A172 (cell line): ENCODE data around the gene RASD1. TPM values are rescaled to one million over a fixed set of nuclear protein-coding genes. Genes with fewer than 3 reads are reported as not detected.
A peak's percentile ranks its signal among the peaks of the same experiment; 100 is the strongest.
"Not testable (repeated sequence)": the region's sequence is repeated elsewhere in the genome, so short reads cannot be mapped to it uniquely, and the experiment has no call there.

Source experiments
- DNase-seq: peaks from one replicate; pipeline ENCODE4 v3.0.0-alpha.2; 2015; ENCODE audit warnings: low spot score
- total RNA-seq: library from RNA; depleted of rRNA; stranded (reverse); fragments of >200 nt; shearing (Covaris generic); gene quantifications from 2 replicates; pipeline ENCODE4 v1.2.3, GENCODE V29; 2014

Gene RASD1
- total RNA-seq, 1 experiment from 2014 or later = not detected

GRCh38 chr17:17497065-17497844, 1.1 kb upstream of the RASD1 start:
- no peak for DNase-seq

DNA sequence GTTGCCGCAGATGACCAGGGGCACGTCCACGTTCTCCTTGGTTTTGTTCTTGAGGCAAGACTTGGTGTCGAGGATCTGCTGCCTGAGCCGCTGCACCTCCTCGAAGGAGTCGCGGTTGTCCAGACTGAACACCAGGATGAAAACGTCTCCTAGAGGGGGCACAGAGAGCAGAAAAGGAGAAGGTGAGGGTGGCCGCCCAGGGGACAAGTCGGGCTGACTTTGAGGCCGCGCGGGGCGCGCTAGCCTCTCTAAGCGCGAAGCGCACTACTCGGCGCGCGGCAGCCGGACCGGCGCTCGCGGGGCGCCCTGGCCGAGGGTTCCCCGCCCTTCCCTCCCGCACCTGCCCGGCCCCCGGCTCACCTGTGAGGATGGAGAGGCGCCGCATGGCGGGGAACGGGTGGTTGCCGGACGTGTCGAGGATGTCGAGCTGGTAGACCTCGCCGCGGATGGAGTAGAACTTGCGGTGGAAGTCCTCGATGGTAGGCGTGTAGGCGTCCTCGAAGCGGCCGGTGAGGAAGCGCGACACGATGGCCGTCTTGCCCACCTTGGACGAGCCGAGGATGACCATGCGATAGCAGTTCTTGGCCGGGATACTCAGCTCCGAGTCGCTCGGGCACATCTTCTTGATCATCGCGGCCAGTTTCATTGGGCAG, 533 bp downstream of the RASD1 start:
- DNase-seq = no peak

DNA sequence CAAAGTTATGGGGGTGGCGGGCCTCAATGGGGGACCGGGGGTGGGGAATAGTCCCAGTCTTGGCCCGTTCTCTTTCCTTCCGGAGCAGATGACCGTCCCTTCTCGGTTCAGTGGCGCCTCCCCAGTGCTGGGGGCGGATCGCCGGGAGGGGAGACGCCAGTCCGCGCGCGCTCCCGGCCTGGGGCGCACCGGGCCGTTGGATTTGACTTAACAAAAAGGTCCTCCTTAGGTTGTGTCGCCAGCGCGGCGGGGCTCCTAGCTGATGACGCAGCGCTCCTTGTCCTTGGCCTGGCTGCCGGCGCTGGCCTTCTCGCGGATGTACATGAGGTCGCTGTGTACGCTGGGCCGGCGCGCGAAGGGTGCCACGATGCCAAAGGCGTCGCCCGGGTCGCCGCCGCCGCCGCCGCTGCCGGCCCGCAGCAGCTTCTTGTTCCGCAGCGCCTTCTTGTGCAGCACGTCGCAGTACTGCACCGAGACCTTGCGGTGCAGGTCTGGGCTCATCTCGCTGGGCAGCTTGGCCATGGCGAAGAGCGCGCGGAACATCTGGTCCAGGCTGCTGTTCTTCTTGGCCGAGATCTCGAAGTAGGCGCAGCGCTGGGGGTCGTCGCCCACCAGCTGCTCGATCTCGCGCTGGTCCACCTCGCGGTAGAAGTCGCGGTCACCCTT, 1.2 kb downstream of the RASD1 start:
- DNase-seq = no peak

GRCh38 chr17:17494499-17494869, 1.7 kb downstream of the RASD1 start:
- DNase-seq = no peak

- no peak for DNase-seq
Observed at GRCh38 chr17:17493986-17494466, 2.2 kb downstream of the RASD1 start.

DNA sequence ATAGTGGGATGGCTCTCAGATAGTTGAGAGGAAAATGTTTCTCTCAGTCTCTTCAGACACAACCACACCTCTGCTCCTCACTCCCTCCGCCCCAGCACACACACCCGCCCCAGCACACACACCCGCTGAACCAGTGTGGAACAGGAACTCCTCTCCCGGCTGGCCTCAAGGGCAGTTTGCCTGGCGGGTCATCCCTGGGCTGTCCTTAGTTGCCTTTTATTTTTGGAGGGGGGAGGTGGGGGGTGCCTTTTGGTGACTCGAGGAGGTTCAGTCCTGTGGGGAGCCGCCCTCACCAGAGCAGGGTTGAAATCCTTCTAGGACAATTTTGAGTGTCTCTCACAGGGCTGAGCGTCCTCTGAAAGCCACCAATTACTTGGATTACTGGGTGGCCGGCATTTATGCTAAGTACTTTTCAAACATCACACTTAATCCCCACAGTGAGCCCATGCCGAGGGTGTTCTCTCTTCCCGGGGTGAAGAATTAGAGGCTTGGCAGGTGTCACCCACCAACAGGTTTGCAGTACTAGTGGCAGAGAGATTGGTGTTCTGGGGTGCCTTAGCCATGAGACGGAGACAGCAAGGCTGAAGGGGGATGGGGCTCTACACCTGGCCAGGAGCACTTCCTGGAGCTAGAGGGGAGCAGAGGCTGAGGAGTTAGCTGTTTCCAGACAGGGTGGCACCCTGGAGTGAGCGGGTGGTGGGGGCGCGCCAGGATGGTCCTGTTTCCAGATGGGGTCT, 2.8 kb downstream of the RASD1 start:
- DNase-seq = no peak

DNA sequence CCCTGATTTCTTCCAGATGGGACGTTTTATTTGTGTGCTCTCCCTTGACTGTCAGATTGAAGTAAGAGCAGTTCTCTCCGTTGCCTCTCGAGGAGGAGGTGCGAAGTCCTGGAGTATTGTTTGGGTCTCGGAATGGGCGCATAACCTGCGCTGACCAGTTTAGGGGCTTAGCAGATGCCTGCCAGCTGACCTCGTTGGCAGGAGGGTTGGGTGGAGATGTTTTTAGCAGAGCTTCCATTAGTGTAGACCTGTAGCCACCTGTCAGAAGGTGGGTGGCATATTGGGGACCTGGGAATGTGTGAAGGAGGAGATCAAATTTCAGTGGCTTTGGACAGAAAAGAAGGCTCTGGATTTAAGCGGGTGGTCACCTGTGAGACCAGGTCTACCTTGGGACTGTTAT, 3.6 kb downstream of the RASD1 start:
- no peak for DNase-seq

DNA sequence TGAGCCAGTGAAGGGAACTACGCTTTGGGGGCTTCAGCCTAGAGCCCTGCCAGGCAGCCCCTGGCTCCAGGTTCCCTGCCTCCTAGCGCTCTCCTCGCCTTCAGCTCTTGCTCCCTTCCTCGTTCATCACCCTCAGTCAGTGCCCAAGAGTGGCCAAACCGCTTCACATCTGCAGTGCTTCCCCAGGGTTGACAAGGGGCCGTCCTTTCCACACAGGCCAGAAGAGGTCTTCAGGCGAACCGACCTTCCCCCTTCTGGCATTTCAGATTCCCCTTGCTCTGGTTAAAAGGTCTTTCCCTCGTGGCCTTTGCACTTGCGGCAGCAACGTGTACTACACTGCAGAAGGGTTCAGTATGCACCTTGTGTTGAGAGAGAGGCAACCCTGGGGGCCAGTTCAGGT, 4.1 kb downstream of the RASD1 start:
- DNase-seq = no peak

GRCh38 chr17:17491546-17491988, 4.6 kb downstream of the RASD1 start:
- DNase-seq = no peak

GRCh38 chr17:17491031-17491471, 5.1 kb downstream of the RASD1 start:
- DNase-seq = no peak

GRCh38 chr17:17487998-17488397, 8.2 kb downstream of the RASD1 start:
- no peak for DNase-seq

DNA sequence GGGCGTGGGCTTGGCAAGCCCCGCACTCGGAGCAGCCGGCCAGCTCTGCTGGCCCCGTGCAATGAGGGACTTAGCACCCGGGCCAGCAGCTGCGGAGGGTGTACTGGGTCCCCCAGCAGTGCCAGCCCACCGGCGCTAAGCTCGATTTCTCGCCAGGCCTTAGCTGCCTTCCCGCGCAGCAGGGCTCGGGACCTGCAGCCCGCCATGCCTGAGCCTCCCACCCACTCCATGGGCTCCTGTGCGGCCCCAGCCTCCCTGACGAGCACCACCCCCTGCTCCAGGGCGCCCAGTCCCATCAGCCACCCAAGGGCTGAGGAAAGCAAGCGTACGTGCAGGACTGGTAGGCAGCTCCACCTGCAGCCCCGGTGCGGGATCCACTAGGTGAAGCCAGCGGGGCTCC, 9.8 kb downstream of the RASD1 start:
- DNase-seq = not testable (repeated sequence)

- no peak for DNase-seq
Observed at GRCh38 chr17:17485420-17485819, 10.8 kb downstream of the RASD1 start.

- no peak for DNase-seq
Observed at GRCh38 chr17:17484451-17484899, 11.7 kb downstream of the RASD1 start.

GRCh38 chr17:17481860-17482259, 14.3 kb downstream of the RASD1 start:
- DNase-seq = no peak

- no peak for DNase-seq
Observed at GRCh38 chr17:17480593-17481148, 15.5 kb downstream of the RASD1 start.

- no peak for DNase-seq
Observed at GRCh38 chr17:17479209-17479608, 17.0 kb downstream of the RASD1 start.

DNA sequence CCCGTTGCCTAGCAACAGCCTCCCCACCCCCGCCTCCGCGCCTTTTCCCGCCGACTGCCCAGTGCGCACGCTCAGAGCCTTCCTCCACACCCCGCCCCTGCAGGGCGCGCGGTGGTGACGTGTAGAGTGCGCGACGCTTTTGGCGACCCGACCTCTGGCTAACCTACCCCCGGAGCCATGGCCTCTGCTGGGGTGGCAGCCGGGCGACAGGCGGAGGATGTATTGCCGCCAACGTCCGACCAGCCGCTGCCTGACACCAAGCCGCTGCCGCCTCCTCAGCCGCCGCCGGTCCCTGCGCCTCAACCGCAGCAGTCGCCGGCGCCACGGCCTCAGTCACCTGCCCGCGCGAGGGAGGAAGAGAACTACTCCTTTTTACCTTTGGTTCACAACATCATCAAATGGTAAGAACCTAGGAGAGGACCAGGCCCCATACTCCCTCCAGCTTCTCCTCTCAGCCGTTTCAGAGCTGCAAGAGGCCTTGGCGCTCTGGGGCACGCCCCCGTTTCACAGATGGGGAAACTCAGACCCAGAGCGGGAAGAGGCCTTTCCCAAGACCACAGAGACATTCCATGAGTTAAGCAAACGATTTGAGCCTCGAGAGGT, 19.2 kb downstream of the RASD1 start, which contains the start of gene MED9:
Gene MED9 (plus strand): TSS at position 136 of the 603 bp plus-strand sequence. CDS start 42 bp downstream, at position 178.
- DNase-seq = peak; percentile 72

DNA sequence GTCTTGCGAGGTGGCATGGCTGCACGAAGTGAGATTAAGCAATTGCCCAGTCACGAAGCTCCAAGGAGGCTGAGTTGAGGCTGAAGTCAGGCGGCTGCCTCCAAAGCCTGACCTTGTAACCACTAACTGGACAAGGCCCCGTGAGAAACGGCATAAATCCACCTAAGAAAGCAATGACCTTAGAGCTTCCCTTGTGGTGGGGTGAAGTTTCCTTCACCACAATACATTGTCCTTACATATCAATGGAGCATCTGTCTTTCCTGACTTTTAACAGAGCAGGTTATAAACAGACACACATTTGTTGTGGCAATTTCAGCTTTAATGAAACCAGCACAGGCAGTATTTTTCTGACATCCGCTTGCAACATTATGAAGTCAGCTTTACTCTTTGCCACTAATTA, 21.9 kb downstream of the RASD1 start:
- no peak for DNase-seq

GRCh38 chr17:17472333-17472920, 23.8 kb downstream of the RASD1 start:
- DNase-seq = no peak

DNA sequence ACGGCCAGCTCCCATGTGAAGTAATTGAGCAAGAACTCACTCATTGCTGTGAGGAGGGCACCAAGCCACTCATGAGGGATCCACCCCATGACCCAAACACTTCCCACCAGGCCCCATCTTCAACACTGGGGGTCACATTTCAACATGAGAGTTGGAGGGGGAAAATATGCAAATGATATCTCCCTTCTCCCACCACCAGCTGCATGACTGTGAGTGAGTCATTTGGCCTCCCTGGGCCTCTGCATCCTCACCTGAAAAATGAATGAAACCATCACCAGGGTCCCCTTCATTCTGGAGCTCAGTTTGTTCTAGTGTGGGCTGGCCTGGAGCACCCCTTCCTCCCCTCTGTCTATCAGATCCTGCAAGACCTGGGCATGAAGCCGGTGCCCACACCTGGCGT, 26.2 kb downstream of the RASD1 start:
- no peak for DNase-seq
